HG03103 (cell line): Measurements from ENCODE around the gene TREML2.
A peak's percentile ranks its signal among the peaks of the same experiment; 100 is the strongest.
"Not testable (repeated sequence)": the region's sequence is repeated elsewhere in the genome, so short reads cannot be mapped to it uniquely, and the experiment has no call there.

ENCODE experiments used
- ATAC-seq: cut with Tn5 transposase; IDR thresholded peaks from one replicate; pipeline ENCODE4 v1.9.1; 2021; ENCODE audit warnings: low read depth; ENCODE audit not compliant: unreplicated experiment

The TREML2 gene

GRCh38 chr6:41209547-41210320, 8.8 kb upstream of the TREML2 start:
- ATAC-seq: no peak

DNA sequence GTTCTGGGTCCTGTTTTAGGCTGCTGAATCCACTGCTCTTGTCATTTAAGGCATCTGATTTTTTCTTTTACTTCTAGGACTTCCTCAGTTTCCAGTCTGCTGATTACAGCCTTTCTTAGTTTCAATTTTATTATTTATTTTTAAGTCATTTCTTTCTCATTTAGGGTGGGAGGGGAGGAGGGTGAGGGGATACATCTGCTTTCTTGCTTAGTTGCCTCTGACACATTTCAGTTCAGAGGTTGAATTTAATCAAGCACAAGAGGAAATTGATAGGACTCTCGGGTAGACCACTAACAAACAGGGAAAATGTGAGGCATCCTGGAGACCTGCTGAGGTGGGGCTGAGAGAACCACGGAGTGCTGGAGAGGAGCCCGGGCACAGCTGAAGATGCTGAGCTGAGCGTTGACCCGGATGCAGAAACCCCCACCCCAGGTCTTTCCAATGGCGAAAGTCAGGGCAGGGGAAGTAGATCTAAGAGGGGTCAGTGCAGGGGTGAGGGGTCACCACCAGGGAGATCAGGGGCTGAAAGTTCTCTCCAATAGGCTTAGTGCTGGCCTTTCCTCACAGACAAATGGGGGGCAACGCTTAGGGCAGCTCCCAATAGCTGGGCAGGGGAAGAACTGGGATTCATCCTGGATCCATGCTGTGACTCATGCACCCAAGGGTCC, 7.6 kb upstream of the TREML2 start:
- no peak for ATAC-seq

DNA sequence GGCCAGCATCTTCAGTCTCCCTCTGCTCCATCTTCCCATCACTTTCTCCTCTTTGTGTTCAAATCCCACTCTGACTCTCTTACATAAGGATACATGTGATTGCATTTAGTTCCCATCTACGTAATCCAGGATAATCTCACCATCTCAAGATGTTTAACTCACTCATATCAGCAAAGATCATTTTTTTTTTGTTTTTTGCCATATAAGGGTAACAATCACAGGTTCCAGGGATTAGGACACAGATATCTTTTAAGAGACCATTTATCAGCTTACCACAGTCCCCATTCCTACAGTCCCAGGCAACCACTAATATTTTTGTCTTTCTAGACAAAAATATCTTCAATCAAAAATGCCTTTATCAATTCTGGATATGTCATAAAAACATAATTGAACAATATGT, 3.2 kb upstream of the TREML2 start:
- no peak for ATAC-seq

GRCh38 chr6:41201764-41202173, 820 bp upstream of the TREML2 start:
- no peak for ATAC-seq

GRCh38 chr6:41200296-41200900, 551 bp downstream of the TREML2 start:
- no peak for ATAC-seq

GRCh38 chr6:41199552-41200246, 1.2 kb downstream of the TREML2 start:
- ATAC-seq: peak; percentile 62

GRCh38 chr6:41197234-41197633, 3.7 kb downstream of the TREML2 start:
- ATAC-seq: no peak

DNA sequence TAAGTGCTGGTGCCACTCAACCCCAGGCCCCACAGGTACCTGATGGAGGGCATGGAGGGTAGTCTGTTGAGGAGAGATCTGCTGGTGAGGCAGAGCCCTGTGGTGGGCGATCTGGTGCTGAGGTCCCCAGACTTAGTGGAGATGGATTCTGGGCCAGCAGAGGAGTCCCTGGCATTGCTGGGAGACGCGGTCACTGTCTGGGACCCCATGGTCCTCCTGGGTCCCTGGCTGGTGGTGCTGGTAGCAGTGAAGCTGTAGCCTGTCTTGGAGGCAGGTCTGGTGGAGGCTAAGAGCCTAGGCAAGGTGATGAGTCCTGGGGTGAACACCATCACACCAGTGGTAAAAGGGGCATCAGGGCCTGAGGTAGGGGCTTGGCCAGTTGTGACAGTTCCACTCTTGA, 6.6 kb downstream of the TREML2 start:
- ATAC-seq: no peak

- no peak for ATAC-seq
These were observed 7.1 kb downstream of the TREML2 start for GRCh38 chr6:41193884-41194283.

GRCh38 chr6:41193171-41193734, 7.7 kb downstream of the TREML2 start:
- no peak for ATAC-seq

DNA sequence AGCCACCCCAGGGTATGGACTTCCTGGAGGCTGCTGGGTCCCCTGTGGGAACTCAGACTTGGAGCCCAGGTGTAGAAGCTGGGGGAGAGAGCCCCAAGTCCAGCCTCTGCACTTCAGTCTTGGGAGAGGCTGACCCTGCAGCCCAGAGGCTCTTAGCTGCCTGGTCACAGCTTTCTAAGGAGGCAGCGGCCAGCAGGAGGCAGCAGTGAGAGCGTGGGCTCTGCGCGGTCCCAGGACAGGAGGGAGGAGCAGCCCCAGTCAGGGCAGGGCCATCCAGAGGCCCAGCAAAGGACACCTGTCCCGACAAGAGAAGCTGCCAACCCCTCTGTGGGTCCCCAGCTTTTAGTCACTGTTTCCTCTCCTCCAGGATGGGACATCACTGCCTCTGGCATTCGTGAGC, 9.4 kb downstream of the TREML2 start:
- no peak for ATAC-seq

DNA sequence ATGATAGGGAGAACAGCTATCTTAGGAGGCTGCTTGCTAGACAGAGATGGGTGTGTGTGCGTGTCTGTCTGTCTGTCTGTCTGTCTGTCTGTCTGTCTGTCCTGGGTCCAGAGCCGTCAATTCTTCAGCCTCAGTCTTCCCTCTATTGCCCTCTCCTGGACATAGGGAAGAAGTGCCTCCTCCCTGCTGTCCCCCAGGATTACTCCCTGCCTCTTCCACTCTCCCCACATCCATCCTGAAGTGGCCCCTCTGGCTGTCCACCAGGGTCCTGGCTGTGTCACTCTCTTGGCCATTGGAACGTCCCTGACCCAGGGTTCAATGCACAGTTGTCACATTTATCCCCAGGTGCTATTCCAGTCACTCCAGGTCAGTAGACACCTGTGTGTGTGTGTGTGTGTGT, 10.2 kb downstream of the TREML2 start:
- no peak for ATAC-seq

DNA sequence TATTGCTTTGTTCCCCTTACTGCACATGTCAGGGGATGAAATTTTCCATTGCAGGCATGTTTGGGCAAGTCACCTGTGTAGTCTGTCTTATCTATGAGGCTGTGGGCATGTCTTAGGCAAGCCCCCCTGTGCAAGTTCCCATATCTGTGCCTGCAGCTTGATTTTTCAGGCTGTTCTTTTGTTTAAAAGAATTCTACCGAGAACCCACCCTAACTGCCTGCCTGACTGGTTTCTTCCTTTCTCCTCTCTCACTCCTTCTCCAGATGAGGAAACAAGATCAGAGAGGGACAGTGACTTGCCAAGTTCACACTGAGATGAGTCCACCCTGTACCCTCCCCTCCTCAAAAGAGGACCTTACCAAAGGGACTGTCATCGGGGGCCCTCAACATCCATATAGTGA, 11.0 kb downstream of the TREML2 start:
- no peak for ATAC-seq

- not testable (repeated sequence) for ATAC-seq
These were observed 11.9 kb downstream of the TREML2 start for GRCh38 chr6:41189046-41189445.

- no peak for ATAC-seq
These were observed 12.7 kb downstream of the TREML2 start for GRCh38 chr6:41187924-41188886.

DNA sequence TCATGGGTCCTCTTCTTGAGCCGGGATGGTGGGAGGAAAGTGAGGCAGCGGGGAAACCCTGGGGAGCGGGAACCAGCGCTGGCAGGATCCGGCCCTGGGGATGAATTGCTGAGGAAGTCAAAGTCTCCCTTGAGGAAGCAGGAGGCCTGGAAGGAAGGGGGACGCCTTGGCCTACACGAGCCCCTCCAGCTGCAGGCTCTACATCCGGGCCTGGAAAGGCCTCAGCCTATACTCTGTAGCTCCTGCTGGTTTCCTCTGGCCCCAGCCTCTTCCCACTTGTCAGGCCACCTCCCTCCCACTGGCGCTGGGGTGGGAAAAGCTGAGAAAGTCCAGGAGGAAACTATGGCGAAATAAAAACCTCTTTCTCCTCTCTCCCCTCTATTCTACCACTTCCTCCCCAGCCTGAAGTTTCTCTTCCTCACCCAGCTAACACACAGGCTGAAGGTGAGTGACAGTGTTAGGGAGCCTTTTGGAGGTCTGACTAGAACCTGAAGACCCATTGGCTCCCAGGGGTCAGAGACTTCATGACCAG, 14.9 kb downstream of the TREML2 start:
- no peak for ATAC-seq

- no peak for ATAC-seq
These were observed 16.2 kb downstream of the TREML2 start for GRCh38 chr6:41184761-41185160.

- ATAC-seq: peak; percentile 63
These were observed 18.6 kb downstream of the TREML2 start for GRCh38 chr6:41182069-41183034.
